Tibial nerve (tissue), 4 donors: Measurements from ENCODE around the gene GALNT5.

Source experiments
- CTCF ChIP-seq, 5 experiments: fragments of 200-600 bp in 3 of 5; fragments of 450-650 bp in 2 of 5; sonication (generic) in 3 of 5; IDR thresholded peaks; one replicate each; pipeline ENCODE4 v1.5.1; 2016 to 2019; ENCODE audit warnings: antibody characterized with exemption in 5 of 5, mild to moderate bottlenecking in 3 of 5, moderate library complexity in 2 of 5
- EP300 ChIP-seq, 2 donors: sonication (generic); formaldehyde crosslinking; IDR thresholded peaks; one replicate each; pipeline ENCODE4 v1.6.1; 2017; ENCODE audit warnings: antibody characterized with exemption in 2 of 2, mild to moderate bottlenecking in 1 of 2

- TF ChIP-seq EP300 (IDR thresholded peaks at IDR 0.05) (no peak), CTCF (IDR thresholded peaks at IDR 0.05) (no peak)
These were observed 80.5 kb downstream of the GALNT5 start for GRCh38 chr2:157337978-157338377.
